ENCODE results near the gene MN1.

MN1 gene

DNA sequence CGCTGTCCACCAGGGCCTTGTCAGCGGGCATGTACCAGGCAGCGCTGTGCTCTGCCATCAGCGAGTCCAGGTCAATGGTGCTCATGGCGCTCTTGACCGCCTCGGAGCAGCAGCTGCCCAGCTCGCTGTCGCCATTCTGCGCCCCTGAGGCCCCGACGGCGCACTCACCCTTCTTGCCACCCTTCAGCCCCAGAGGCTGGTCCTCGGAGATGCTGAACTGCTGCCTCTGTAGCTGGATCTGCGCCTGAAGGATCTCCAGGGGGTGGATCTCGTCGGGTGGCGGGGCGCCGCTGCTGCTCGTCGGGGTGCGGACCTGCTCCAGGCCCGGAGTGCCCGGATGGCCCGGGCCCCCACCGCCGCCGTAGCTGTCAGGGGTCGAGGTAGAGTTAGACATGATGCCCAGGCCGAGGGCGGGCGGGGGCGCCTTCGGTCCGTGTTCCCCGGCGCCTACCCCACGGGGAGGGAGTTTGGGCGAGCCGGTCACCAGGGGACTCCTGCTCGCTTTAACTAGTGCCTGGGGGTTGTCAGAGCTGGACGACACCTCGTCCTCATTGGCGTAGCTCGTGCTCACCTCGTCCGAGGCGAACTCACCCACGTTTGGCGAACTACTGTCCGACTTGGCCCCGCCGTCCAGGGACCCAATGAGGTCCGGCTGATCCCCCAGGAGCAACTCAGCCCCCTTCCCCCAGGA is 4.6 kb downstream of the MN1 start:
- no peak overlapping the region for H3K4me3 ChIP-seq (replicated peaks; ENCODE audit: insufficient read depth, low read length)
- no peak for TF ChIP-seq SPI1 (IDR thresholded peaks at IDR 0.05; ENCODE audit: borderline replicate concordance, low read depth)
- TF ChIP-seq, protein P1, sequence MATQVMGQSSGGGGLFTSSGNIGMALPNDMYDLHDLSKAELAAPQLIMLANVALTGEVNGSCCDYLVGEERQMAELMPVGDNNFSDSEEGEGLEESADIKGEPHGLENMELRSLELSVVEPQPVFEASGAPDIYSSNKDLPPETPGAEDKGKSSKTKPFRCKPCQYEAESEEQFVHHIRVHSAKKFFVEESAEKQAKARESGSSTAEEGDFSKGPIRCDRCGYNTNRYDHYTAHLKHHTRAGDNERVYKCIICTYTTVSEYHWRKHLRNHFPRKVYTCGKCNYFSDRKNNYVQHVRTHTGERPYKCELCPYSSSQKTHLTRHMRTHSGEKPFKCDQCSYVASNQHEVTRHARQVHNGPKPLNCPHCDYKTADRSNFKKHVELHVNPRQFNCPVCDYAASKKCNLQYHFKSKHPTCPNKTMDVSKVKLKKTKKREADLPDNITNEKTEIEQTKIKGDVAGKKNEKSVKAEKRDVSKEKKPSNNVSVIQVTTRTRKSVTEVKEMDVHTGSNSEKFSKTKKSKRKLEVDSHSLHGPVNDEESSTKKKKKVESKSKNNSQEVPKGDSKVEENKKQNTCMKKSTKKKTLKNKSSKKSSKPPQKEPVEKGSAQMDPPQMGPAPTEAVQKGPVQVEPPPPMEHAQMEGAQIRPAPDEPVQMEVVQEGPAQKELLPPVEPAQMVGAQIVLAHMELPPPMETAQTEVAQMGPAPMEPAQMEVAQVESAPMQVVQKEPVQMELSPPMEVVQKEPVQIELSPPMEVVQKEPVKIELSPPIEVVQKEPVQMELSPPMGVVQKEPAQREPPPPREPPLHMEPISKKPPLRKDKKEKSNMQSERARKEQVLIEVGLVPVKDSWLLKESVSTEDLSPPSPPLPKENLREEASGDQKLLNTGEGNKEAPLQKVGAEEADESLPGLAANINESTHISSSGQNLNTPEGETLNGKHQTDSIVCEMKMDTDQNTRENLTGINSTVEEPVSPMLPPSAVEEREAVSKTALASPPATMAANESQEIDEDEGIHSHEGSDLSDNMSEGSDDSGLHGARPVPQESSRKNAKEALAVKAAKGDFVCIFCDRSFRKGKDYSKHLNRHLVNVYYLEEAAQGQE (IDR thresholded peaks at IDR 0.05; ENCODE audit: insufficient replicate concordance, low read depth): no peak
- no peak for TF ChIP-seq GABPA (IDR thresholded peaks at IDR 0.05; ENCODE audit: low read depth)
- H3K27ac ChIP-seq (replicated peaks): no peak overlapping the region
- DNase-seq (ENCODE audit: low read depth in 1 of 2, low spot score in 1 of 2): no peak
- peaks cover 13% of the 10 kb centered on the region for H3K27me3 ChIP-seq (ENCODE audit: insufficient read depth, poor library complexity, severe bottlenecking)

DNA sequence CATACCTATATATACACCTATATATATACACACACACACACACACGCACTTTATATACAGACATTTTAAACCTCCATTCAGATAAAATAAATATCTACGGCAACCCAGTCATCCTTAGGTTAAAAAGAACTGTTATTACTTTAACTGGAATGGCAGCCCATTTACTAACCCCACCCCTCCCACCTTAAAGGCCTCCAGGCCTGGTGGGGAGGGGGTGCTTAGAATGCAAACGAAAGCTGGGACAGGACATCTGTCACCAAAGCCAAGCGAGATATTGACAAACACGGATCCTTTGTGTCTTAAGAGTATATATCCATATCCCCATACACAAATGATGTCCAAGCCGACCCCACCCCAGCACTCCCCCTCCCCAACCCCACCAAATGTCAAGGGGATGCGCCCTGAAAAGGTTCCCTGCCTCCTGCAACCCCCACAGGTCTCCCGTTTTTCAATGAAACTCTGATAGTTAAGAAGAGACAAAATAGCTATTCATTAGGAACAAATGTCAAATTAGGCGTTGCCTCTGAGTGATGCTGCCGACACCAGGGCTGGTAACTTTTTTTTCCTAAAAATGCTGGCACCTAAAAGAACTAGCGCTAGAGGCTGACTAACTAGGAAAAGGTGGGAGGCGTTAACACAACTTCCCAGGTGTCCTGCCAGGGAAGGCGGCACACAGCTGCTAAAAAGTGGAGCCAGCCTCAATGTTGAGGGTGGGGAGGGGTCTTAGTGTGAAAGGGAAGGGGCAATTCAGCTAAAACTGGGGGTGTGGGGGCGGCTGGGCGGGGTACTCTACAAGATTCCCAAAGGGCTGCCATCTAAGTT is 5.6 kb downstream of the MN1 start:
- no peak overlapping the region for H3K4me3 ChIP-seq (replicated peaks; ENCODE audit: insufficient read depth, low read length)
- H3K27me3 ChIP-seq (ENCODE audit: insufficient read depth, poor library complexity, severe bottlenecking): peaks cover 9% of the 10 kb centered on the region
- DNase-seq (ENCODE audit: low read depth in 1 of 2, low spot score in 1 of 2): no peak
- H3K27ac ChIP-seq (replicated peaks): no peak overlapping the region
- TF ChIP-seq GABPA (IDR thresholded peaks at IDR 0.05; ENCODE audit: low read depth) (no peak), POLR2AphosphoS5 (IDR thresholded peaks at IDR 0.05; ENCODE audit: low read depth) (no peak)
- TF ChIP-seq, protein P2, sequence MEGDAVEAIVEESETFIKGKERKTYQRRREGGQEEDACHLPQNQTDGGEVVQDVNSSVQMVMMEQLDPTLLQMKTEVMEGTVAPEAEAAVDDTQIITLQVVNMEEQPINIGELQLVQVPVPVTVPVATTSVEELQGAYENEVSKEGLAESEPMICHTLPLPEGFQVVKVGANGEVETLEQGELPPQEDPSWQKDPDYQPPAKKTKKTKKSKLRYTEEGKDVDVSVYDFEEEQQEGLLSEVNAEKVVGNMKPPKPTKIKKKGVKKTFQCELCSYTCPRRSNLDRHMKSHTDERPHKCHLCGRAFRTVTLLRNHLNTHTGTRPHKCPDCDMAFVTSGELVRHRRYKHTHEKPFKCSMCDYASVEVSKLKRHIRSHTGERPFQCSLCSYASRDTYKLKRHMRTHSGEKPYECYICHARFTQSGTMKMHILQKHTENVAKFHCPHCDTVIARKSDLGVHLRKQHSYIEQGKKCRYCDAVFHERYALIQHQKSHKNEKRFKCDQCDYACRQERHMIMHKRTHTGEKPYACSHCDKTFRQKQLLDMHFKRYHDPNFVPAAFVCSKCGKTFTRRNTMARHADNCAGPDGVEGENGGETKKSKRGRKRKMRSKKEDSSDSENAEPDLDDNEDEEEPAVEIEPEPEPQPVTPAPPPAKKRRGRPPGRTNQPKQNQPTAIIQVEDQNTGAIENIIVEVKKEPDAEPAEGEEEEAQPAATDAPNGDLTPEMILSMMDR (IDR thresholded peaks at IDR 0.05; ENCODE audit: insufficient read depth, low read length): no peak

DNA sequence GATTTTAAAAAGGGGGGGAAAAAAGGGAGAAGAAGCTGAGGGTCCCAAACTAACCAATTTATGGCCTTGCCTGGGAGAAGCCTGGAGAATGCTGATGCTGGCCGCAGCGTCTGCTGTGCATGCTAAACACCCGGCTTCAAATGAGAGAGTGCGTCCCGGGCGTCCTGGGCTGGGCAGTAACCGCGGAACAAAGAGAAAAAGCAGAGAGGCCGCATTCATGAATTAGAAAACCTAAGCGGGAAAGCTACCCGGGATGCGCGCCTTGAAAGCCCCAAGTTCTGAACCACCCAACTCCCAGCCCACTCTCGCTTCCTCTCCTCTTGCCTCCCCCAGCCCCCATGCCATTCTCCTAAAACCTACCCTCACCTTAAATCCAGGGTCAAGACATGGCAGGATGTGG is 6.5 kb downstream of the MN1 start:
- peaks cover under 1% of the 10 kb centered on the region for H3K27me3 ChIP-seq (ENCODE audit: insufficient read depth, poor library complexity, severe bottlenecking)
- no peak for DNase-seq (ENCODE audit: low read depth in 1 of 2, low spot score in 1 of 2)
- H3K4me3 ChIP-seq (replicated peaks; ENCODE audit: insufficient read depth, low read length): no peak overlapping the region
- no peak overlapping the region for H3K27ac ChIP-seq (replicated peaks)
- no peak for TF ChIP-seq GABPA (IDR thresholded peaks at IDR 0.05; ENCODE audit: low read depth)
- no peak for TF ChIP-seq POLR2AphosphoS5 (IDR thresholded peaks at IDR 0.05; ENCODE audit: low read depth)
- TF ChIP-seq, protein P1 (IDR thresholded peaks at IDR 0.05; ENCODE audit: insufficient replicate concordance, low read depth): no peak
- TF ChIP-seq, protein P2 (IDR thresholded peaks at IDR 0.05; ENCODE audit: insufficient read depth, low read length): no peak
- no peak for TF ChIP-seq SPI1 (IDR thresholded peaks at IDR 0.05; ENCODE audit: borderline replicate concordance, low read depth)

DNA sequence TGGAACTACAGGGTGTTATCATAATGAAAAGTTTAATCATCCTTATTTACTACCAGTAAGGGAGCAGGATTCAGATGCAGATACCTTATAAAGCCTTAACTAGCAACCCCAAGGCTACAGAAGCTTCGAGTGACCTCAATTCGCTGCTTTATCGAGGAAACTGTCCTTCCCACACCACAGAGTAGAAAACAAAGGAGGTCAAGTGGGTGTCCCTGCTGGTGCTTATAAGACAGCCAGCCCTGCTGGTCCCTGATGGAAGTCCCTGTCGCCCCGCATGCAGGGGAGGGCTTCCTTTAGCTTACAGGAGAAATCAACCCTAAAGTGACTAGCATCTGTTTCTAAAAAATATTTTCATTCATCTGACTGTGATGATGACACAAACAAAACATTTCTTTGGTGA is 7.3 kb downstream of the MN1 start:
- Histone ChIP-seq H3K27me3 (ENCODE audit: insufficient read depth, poor library complexity, severe bottlenecking) (no peaks in the 10 kb centered on the region), H3K4me3 (replicated peaks; ENCODE audit: insufficient read depth, low read length) (no peak overlapping the region), H3K27ac (replicated peaks) (no peak overlapping the region)
- TF ChIP-seq GABPA (IDR thresholded peaks at IDR 0.05; ENCODE audit: low read depth): no peak
- no peak for TF ChIP-seq POLR2AphosphoS5 (IDR thresholded peaks at IDR 0.05; ENCODE audit: low read depth)
- no peak for TF ChIP-seq SPI1 (IDR thresholded peaks at IDR 0.05; ENCODE audit: borderline replicate concordance, low read depth)
- TF ChIP-seq, protein P1 (IDR thresholded peaks at IDR 0.05; ENCODE audit: insufficient replicate concordance, low read depth): no peak
- TF ChIP-seq, protein P2 (IDR thresholded peaks at IDR 0.05; ENCODE audit: insufficient read depth, low read length): no peak
- DNase-seq (ENCODE audit: low read depth in 1 of 2, low spot score in 1 of 2): no peak
